Lower lobe of right lung (tissue), 2 donors: Measurements from ENCODE around the gene QPCT. TPM values are rescaled to one million over a fixed set of nuclear protein-coding genes. Genes with fewer than 3 reads are reported as not detected.

Experiments
- ATAC-seq, 2 donors: fragments of 200-7000 bp; cut with Tn5 transposase; one replicate each; pipeline ENCODE4 v1.9.1; 2020 to 2022; ENCODE audit warnings: mild to moderate bottlenecking in 2 of 2, moderate library complexity in 2 of 2
- DNase-seq: peaks from one replicate; pipeline ENCODE4 v3.0.0-alpha.2; 2020
- H3K27ac ChIP-seq: fragments of 200-600 bp; one replicate; pipeline ENCODE4 v1.8.0; 2022
- H3K27me3 ChIP-seq: fragments of 200-600 bp; one replicate; pipeline ENCODE4 v1.8.0; 2022; ENCODE audit warnings: low read depth
- H3K36me3 ChIP-seq: fragments of 200-600 bp; one replicate; pipeline ENCODE4 v1.8.0; 2022; ENCODE audit warnings: mild to moderate bottlenecking
- H3K4me1 ChIP-seq: fragments of 200-600 bp; one replicate; pipeline ENCODE4 v1.8.0; 2022
- H3K4me3 ChIP-seq: fragments of 200-600 bp; one replicate; pipeline ENCODE4 v1.8.0; 2022; ENCODE audit warnings: mild to moderate bottlenecking
- H3K9me3 ChIP-seq: fragments of 200-600 bp; one replicate; pipeline ENCODE4 v1.8.0; 2022
- intact Hi-C: fragments of 100-400 bp; cut with DNase I; formaldehyde crosslinking; loops from one replicate; pipeline ENCODE4 v1.11.0; 2022
- total RNA-seq: library from RNA; stranded (reverse); fragmentation: NEBNext Ultra II Directional; extraction: Animal tissue kit (Norgen Biotek cat#: 25700); gene quantifications from one replicate; pipeline ENCODE4 v1.2.1, GENCODE V29; 2021
- TF ChIP-seq, protein P1 (sequence below): fragments of 200-600 bp; IDR thresholded peaks from one replicate; pipeline ENCODE4 v1.8.0; 2022; ENCODE audit warnings: antibody characterized with exemption, mild to moderate bottlenecking
- donor health status: DM: no; HTN: yes; CAD: no; lungs with severe emphysema.

Gene QPCT
- total RNA-seq, 1 donor from 2014 or later: 8.6 TPM

DNA sequence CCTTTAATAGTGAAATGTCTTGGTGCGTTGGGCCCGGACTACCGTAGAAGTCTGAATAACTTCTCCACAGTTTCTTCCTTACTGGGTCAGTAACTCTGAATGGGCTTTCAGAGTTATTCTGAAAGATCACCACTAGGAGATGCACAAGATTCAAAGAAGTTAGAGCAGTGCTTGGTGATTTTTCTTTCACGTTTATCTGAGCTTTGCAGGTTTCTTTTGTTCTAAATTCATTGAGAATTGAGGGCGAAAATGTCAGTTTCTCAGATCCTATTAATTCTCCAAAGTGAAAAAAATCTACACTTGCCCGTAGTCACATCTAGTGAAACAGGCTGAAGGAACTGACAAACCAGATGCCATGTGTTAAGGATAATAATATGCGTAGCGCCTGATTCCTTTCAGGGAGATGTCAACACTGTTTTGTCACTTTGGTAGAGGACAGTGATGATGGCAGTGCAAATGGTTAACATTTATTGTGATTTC lies 70.1 kb downstream of the QPCT start:
- H3K9me3 ChIP-seq: no peaks in the 10 kb centered on the region
- TF ChIP-seq, protein P1, sequence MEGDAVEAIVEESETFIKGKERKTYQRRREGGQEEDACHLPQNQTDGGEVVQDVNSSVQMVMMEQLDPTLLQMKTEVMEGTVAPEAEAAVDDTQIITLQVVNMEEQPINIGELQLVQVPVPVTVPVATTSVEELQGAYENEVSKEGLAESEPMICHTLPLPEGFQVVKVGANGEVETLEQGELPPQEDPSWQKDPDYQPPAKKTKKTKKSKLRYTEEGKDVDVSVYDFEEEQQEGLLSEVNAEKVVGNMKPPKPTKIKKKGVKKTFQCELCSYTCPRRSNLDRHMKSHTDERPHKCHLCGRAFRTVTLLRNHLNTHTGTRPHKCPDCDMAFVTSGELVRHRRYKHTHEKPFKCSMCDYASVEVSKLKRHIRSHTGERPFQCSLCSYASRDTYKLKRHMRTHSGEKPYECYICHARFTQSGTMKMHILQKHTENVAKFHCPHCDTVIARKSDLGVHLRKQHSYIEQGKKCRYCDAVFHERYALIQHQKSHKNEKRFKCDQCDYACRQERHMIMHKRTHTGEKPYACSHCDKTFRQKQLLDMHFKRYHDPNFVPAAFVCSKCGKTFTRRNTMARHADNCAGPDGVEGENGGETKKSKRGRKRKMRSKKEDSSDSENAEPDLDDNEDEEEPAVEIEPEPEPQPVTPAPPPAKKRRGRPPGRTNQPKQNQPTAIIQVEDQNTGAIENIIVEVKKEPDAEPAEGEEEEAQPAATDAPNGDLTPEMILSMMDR: peak; percentile 82
- ATAC-seq (peak; percentile 75 to 89), DNase-seq (no peak)
- no peak overlapping the region for H3K27ac ChIP-seq
- H3K27me3 ChIP-seq: no peaks in the 10 kb centered on the region
- no peak overlapping the region for H3K4me3 ChIP-seq
- intact Hi-C loops: loop anchor here (5.0 kb wide), 1 partner anchor 418 kb away; no protein-coding TSS in a partner anchor
- no peaks in the 10 kb centered on the region for H3K36me3 ChIP-seq
- peaks cover 11% of the 10 kb centered on the region for H3K4me1 ChIP-seq

DNA sequence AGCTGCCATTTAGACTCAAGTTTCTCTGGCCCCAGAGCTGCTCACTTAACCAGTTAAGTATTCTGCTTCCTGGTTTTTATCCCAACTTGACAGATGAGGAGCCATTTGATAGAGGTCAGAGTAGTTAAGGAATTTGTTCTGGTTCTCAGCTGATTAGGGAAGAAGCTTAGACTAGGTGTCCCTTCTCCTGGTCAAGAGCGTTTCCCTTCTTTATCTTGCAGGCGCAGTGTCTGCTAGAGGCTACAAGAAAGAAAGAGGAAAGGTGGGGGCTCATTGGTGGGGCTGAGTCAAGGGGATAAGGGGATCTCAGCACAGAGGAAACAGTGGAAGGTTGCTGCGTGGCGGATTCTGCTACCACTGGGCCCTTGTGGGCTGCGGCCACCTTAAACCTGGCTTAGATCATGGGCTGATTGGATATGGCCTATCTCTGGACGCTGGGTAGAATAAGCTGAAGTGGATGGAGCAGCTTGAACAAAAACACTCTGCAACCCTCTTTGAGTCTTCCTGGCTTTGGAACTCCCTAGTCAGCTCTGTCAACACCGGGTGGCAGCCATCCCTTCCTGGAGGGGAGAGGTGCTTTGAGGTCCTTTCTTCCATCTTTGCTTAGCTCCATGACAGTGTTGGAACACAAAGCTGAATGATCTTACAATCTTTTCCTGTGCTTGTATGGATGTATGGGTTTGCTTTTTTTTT lies 70.8 kb downstream of the QPCT start:
- ATAC-seq (peak in 1 of 2 donors; percentile 23), DNase-seq (no peak)
- Histone ChIP-seq H3K27ac (no peak overlapping the region), H3K27me3 (no peaks in the 10 kb centered on the region), H3K4me3 (no peak overlapping the region), H3K4me1 (peaks cover 11% of the 10 kb centered on the region), H3K9me3 (no peaks in the 10 kb centered on the region), H3K36me3 (no peaks in the 10 kb centered on the region)
- TF ChIP-seq, protein P1: no peak
- intact Hi-C loops: no loop called here

- TF ChIP-seq, protein P1: no peak
- H3K9me3 ChIP-seq: no peaks in the 10 kb centered on the region
- peaks cover 11% of the 10 kb centered on the region for H3K4me1 ChIP-seq
- ATAC-seq (no peak), DNase-seq (no peak)
- intact Hi-C loops: no loop called here
- no peak overlapping the region for H3K4me3 ChIP-seq
- no peaks in the 10 kb centered on the region for H3K27me3 ChIP-seq
- H3K27ac ChIP-seq: no peak overlapping the region
- H3K36me3 ChIP-seq: no peaks in the 10 kb centered on the region
These were observed 72.9 kb downstream of the QPCT start for GRCh38 chr2:37417321-37417720.

DNA sequence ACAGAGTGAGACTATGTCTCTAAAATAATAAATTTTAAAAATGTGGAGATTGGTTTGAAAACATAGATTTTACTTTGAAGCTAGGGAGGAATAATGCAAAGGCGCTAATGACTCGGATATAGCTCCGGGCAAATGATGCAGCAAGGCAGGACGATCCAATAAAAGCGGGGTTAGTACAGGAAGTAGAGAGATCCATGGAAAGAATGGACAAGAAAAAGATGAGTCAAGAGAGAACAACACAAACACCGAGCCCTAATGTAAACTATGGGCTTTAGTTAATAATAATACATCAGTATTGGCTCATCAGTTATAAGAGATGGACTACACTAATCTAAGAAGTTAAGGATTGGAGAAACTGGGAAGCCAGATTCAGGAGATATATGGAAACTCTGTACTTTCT lies 74.5 kb downstream of the QPCT start:
- DNase-seq: no peak
- H3K36me3 ChIP-seq: no peaks in the 10 kb centered on the region
- H3K27ac ChIP-seq: no peak overlapping the region
- H3K4me3 ChIP-seq: no peak overlapping the region
- H3K27me3 ChIP-seq: no peaks in the 10 kb centered on the region
- H3K4me1 ChIP-seq: peaks cover 11% of the 10 kb centered on the region
- ATAC-seq: no peak
- intact Hi-C loops: no loop called here
- TF ChIP-seq, protein P1: no peak
- H3K9me3 ChIP-seq: no peaks in the 10 kb centered on the region

- Histone ChIP-seq H3K9me3 (no peaks in the 10 kb centered on the region), H3K27me3 (no peaks in the 10 kb centered on the region), H3K36me3 (no peaks in the 10 kb centered on the region), H3K27ac (no peak overlapping the region), H3K4me3 (no peak overlapping the region), H3K4me1 (no peaks in the 10 kb centered on the region)
- intact Hi-C loops: no loop called here
- TF ChIP-seq, protein P1: no peak
- ATAC-seq (no peak), DNase-seq (no peak)
These were observed 77.3 kb downstream of the QPCT start for GRCh38 chr2:37421686-37422085.
